GM19468 (cell line): Measurements from ENCODE around the gene ABLIM2.

Source experiments
- ATAC-seq: cut with Tn5 transposase; IDR thresholded peaks from one replicate; pipeline ENCODE4 v1.9.1; 2021; ENCODE audit warnings: mild to moderate bottlenecking, moderate library complexity, moderate number of reproducible peaks; ENCODE audit not compliant: unreplicated experiment; ENCODE audit errors: extremely low read depth

ABLIM2 gene

GRCh38 chr4:7976634-7977033 is 182.0 kb downstream of the ABLIM2 start:
- ATAC-seq, result no peak

- no peak for ATAC-seq
Measured at GRCh38 chr4:7976025-7976424, 182.6 kb downstream of the ABLIM2 start.

DNA sequence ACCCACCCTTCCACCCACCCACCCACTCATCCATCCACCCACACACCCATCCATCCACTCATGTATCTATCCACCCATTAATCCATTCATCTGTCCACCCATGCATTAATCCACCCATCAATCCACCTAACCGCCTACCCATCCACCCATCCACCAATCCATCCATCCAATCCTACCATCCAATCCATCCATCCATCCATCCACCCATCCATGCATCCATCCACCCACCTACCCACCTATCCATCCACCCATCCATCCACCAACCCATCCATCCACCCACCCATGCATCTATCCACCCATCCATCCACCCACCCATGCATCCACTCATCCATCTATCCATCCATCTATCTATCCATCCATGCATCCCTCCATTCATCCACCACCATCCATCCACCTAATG is 184.2 kb downstream of the ABLIM2 start:
- no peak for ATAC-seq

GRCh38 chr4:7973545-7973981 is 185.1 kb downstream of the ABLIM2 start:
- no peak for ATAC-seq

DNA sequence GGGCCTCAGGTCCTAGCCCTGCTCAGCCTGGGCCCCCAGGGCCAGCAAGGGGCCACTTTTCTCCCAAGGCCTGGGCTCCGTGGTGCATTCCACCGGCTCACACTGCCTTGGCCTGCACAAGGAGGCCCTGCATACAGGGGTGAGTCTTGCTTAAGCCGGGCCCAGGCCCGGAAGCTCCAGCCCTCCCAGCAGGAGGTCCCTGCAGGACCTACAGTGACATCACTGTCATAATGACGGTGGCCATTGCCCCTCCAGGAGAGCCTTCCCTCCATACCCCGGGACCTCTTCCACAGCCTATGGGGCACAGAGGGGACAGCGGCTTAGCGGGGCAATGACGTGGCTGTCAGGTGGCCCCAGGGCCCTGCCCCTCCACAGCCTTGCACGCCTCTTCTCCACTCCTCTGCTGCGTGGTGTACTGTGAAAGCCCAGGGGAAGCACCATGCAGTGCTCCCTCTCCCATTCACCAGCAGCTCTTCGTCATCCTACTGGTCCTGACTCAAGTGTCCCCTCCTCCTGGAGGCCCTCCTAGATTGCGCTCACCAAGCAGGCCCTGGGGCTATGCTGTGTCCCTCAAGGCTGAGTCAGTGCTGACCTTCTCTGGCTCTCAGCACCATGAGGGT is 186.6 kb downstream of the ABLIM2 start:
- no peak for ATAC-seq

- no peak for ATAC-seq
Measured at GRCh38 chr4:7971159-7971631, 187.4 kb downstream of the ABLIM2 start.

DNA sequence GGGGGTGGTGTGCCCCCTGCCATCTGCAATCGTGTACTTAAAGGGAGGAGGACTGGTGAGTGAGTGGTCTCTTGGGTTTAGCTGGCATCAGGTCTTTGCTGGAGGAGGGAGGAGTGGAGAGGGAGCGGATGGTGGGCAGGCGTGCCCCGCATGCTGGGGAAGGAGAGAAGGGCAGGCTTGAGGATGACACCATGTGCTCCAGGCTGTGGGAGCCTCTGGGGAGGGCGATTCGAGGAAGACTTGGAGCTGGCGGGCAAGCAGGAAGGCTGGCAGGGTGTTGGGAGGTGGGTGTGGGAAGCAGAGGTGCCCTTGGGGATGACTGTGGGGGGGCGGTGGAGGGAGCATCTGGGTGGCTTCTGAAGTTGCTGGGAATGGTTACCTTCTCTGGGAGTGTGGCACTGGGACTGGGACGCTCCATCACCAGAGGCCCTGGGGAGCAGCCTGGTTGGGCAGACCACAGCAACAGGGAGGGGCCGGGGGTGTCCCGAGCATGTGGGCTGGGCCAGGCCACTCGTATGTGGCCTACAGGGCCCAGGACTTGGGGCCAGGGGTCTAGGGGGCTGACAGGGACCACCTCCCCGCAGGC is 188.2 kb downstream of the ABLIM2 start:
- no peak for ATAC-seq

DNA sequence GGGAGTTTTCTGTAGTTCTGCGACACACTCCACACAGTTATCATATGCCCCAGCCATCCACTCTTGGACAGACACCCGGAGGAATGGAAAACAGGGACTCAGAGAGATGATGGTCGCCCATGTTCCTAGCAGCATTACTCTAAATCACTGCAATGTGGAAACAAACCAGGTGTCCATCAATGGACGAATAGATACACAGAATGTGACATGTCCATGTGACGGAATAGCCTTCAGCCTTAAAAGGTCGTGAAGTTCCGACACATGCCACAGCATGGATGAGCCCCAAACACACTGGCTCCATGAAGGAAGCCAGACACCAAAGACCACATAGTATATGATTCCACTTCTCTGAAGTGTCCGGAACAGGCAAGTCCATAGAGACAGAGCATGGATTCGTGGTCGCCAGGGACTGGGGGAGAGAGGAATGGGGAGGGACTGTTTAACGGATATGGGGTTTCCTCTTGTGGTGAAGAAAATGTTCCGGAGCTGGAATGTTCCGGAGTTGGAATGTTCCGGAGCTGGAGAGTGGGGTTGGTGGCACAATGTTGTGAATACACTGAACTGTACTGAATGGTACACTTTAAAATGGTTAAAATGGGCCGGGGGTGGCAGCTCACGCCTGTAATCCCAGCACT is 190.2 kb downstream of the ABLIM2 start:
- ATAC-seq, result no peak

GRCh38 chr4:7967501-7968261 is 190.9 kb downstream of the ABLIM2 start:
- no peak for ATAC-seq

DNA sequence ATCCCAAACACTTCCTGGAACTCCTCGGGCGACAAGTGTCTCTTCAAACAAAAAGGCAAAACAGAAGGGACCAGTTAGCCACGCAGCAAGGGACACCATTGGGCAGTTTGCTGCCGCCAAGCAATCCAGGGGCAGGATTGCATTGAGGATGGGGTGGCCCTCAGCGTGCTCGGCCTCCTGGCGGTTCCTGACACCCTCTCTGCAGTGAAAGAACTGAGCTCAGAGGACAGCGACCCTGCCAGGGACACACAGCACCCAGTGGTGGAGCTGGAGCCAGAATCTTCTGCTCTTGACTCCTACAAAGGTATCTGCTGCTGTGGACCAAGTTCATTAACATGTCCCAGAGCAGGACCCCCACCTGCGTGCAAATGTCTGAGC is 191.6 kb downstream of the ABLIM2 start:
- no peak for ATAC-seq

DNA sequence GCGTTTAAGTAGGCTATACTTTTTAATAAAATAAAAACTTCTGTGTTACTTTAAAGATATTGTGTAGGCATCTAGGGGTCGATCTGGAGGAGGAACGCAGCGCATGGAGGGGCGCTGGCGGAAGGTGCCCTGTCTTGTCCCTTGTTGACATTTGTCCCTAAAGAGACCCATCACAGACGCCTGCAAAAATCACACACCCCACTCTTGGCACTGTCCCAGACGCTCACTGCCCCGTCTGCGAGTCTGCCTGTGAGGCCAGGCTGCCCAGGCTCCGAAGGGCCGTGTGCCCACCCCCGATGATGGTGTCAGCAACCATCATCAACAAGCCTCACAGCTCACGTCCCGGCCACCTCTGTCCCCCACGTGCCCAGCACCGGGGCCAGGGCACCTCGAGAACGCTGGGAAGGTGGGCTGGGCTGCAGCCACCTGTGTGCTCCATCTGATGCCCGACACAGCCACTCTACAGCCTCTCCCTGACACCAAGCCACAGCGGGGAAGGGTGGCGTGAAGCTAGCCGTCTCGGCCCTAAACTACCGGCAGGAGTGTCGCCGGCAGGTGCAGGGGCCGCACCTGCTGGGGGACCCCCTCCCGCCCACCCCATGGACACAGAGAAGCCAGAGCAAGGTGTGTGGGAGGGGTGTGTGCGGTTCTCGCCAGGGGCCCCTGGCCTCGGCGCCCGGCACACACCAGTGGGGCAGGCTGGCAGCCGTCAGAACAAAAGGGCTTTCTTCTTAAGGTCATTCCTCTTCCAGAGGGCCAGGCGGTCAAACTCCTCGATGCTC is 192.1 kb downstream of the ABLIM2 start:
- no peak for ATAC-seq

DNA sequence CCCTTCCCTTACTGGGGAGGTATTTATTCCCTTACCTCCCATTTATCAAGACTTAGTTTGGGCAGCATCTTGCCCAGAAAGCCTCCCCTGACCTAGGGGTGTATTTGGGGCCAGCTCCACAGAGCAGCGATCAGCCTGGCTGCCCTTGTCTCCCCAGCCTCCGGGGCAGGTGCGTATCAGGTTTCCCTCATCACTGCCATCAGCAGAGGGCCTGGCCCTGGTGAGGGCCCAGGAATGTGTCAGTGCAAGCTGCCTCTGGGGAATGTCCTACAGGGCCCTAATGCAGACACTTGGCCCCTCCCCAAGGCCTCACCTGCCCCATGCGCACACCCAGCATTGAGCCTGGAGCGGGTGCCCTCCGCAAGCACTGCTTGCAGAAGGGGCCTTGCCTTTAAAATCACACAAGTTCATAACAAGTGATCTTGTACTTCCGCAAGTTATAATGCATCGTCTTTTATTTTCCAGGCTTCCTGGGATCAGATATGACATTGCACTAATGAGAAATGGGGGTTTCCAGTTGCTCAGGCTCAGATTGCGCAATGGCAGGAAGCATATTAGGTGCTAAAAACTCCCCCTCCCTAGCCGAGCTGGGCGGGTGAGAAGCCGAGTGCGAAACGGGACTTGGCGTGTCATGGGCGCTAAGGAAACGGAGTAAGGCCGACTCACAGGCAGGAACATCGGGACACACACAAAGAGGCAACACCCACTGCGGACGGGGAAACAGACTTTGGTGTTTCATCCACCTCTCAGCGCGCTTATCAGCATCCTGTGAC is 193.5 kb downstream of the ABLIM2 start:
- no peak for ATAC-seq

- ATAC-seq, result no peak
Measured at GRCh38 chr4:7964459-7964858, 194.2 kb downstream of the ABLIM2 start.

- no peak for ATAC-seq
Measured at GRCh38 chr4:7963691-7964090, 194.9 kb downstream of the ABLIM2 start.

DNA sequence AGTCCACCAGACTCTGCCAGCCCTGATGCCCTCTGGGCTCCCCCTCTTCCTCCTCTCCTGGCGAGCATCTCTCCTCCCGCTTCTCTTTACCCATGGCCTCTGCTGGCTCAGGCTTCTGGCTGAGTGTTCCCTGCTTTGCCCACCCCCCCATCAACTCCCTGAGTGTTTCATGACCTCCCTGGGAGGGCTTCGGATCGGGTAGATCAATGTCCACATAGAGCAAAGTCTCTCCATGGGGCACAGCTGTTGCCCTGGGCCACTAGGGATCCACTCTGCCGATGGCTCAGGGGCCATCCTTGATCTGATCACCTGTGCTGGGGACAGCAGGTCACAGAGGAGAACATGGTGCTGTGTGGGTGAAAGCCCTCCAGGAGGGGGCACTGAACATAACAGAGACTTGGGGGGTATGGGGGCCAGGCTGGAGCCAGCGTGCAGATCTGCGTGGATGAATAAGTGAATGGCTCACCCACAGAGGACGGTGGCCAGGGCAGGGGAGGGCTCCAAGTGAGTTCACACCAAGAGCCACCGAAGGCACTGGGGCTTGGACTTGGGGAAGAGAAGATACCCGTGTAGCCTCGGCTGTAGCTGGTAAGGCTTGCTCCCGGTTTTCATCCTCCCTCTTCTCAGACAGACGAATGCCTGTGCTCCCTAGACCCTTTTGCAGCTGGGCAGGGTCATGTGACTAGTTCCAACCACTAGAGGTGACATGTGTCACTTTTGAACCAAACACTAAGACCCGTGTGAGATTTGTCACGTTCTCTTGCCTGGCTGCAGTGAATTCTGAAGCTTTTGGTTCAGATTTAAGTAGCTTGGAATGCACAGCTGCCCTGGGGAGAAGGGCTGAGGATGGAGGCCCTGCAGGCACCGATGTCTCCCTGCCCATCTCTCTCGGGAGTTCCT is 195.8 kb downstream of the ABLIM2 start:
- no peak for ATAC-seq

DNA sequence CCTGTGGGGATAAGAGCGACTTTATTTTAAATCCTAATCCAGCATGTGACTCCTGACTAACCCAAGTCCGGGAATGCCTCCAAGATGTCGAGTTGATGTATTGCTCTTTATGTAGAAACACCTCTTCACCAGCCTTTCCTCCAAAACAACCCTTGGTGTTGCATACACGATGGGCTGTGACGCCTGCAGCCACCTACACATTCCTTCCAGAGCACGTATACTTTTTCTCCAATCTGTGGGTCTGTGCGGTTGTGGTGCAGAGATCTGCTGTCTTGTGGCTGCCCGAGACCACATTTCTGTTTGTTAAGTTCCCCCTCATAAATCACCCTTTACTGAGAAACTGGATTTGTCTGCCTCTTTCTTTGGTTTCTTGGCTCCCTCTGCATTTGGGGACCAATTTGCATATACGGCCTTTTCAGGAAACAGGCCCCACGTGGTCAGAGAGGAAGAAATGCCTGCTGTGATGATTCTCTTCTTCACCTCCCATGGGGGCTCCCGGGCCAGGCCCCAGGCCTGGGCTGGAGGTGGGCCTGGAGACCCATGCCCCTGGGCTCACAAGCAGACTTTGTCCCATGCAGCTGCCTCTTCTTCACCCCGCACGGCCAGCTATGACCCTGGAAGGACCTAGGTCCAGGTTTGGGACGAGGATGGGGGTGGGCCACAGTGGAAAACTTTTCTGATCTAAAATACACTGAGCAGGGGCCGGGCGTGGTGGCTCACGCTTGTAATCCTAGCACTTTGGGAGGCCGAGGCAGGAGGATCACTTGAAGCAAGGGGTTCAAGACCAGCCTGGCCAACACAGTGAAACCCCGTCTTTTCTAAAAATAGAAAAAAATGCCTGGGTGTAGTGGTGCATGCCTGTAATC is 197.6 kb downstream of the ABLIM2 start:
- no peak for ATAC-seq

GRCh38 chr4:7960017-7960789 is 198.4 kb downstream of the ABLIM2 start:
- no peak for ATAC-seq
